H9 (cell line): ENCODE data around the gene C6orf62. TPM values are rescaled to one million over a fixed set of nuclear protein-coding genes. Genes with fewer than 3 reads are reported as not detected.
A peak's percentile ranks its signal among the peaks of the same experiment; 100 is the strongest.

Experiments
- DNase-seq: peaks from one replicate; pipeline ENCODE4 v3.0.0-alpha.2; 2017
- H2AFZ ChIP-seq: one replicate; pipeline ENCODE4 v1.6.1; 2013; ENCODE audit warnings: mild to moderate bottlenecking, low read length, control low read depth, moderate library complexity
- H2AK5ac ChIP-seq: 2 replicates; pipeline ENCODE4 v1.6.1; 2013; ENCODE audit warnings: low read length, control low read depth, mixed read lengths; ENCODE audit not compliant: insufficient read length
- H2BK120ac ChIP-seq: one replicate; pipeline ENCODE4 v1.6.1; 2013; ENCODE audit warnings: low read depth, mild to moderate bottlenecking, low read length, control low read depth, inconsistent platforms; ENCODE audit not compliant: poor library complexity, severe bottlenecking
- H2BK12ac ChIP-seq: 2 replicates; pipeline ENCODE4 v1.6.1; 2013; ENCODE audit warnings: low read length, control low read depth, mixed read lengths, low read depth; ENCODE audit not compliant: insufficient read length
- H2BK15ac ChIP-seq: 2 replicates; pipeline ENCODE4 v1.6.1; 2013; ENCODE audit warnings: low read depth, low read length, control low read depth
- H2BK20ac ChIP-seq: one replicate; pipeline ENCODE4 v1.6.1; 2013; ENCODE audit warnings: low read depth, mild to moderate bottlenecking, low read length, control low read depth, inconsistent platforms; ENCODE audit not compliant: poor library complexity, severe bottlenecking
- H2BK5ac ChIP-seq: 2 replicates; pipeline ENCODE4 v1.6.1; 2013; ENCODE audit warnings: low read length, control low read depth, mixed read lengths; ENCODE audit not compliant: insufficient read length
- H3K14ac ChIP-seq: 2 replicates; pipeline ENCODE4 v1.6.1; 2013; ENCODE audit warnings: low read length, control low read depth; ENCODE audit not compliant: insufficient read depth
- H3K18ac ChIP-seq: 2 replicates; pipeline ENCODE4 v1.6.1; 2013; ENCODE audit warnings: low read depth, mild to moderate bottlenecking, mixed read lengths, low read length, control low read depth; ENCODE audit not compliant: insufficient read length
- H3K23ac ChIP-seq: 2 replicates; pipeline ENCODE4 v1.6.1; 2013; ENCODE audit warnings: low read length, control low read depth, mixed read lengths, low read depth; ENCODE audit not compliant: insufficient read length
- H3K23me2 ChIP-seq: 2 replicates; pipeline ENCODE4 v1.6.1; 2013; ENCODE audit warnings: low read depth, mild to moderate bottlenecking, mixed read lengths, low read length, control low read depth; ENCODE audit not compliant: insufficient read length, poor library complexity, severe bottlenecking
- H3K27ac ChIP-seq: 2 replicates; pipeline ENCODE4 v1.5.1; 2013; ENCODE audit warnings: low read length, control low read depth, mixed read lengths, low read depth; ENCODE audit not compliant: insufficient read length
- H3K27me3 ChIP-seq: 2 replicates; pipeline ENCODE4 v1.6.1; 2013; ENCODE audit warnings: low read length, control low read depth, inconsistent platforms; ENCODE audit not compliant: insufficient read depth
- H3K4ac ChIP-seq: 2 replicates; pipeline ENCODE4 v1.6.1; 2013; ENCODE audit warnings: low read depth, mild to moderate bottlenecking, control low read depth, inconsistent platforms, low read length, moderate library complexity
- H3K4me1 ChIP-seq: 2 replicates; pipeline ENCODE4 v1.6.1; 2013; ENCODE audit warnings: low read length, control low read depth, inconsistent platforms; ENCODE audit not compliant: insufficient read depth
- H3K4me2 ChIP-seq: 2 replicates; pipeline ENCODE4 v1.6.1; 2013; ENCODE audit warnings: low read length, control low read depth, mixed read lengths; ENCODE audit not compliant: insufficient read length, insufficient read depth
- H3K56ac ChIP-seq: 2 replicates; pipeline ENCODE4 v1.6.1; 2013; ENCODE audit warnings: low read depth, mild to moderate bottlenecking, mixed read lengths, low read length, control low read depth; ENCODE audit not compliant: insufficient read length
- H3K79me1 ChIP-seq: 2 replicates; pipeline ENCODE4 v1.6.1; 2013; ENCODE audit warnings: low read depth, mild to moderate bottlenecking, moderate library complexity, low read length, control low read depth, inconsistent platforms; ENCODE audit not compliant: insufficient read depth, poor library complexity, severe bottlenecking
- H3K79me2 ChIP-seq: 2 replicates; pipeline ENCODE4 v1.6.1; 2013; ENCODE audit warnings: low read length, control low read depth, inconsistent platforms; ENCODE audit not compliant: insufficient read depth
- H3K9ac ChIP-seq: 2 replicates; pipeline ENCODE4 v1.6.1; 2013; ENCODE audit warnings: low read length, control low read depth, mixed read lengths; ENCODE audit not compliant: insufficient read length; ENCODE audit errors: extremely low read depth
- H3K9me3 ChIP-seq: one replicate; pipeline ENCODE4 v1.6.1; 2013; ENCODE audit warnings: low read depth, low read length, inconsistent platforms; ENCODE audit not compliant: control insufficient read depth
- H3T11ph ChIP-seq: one replicate; pipeline ENCODE4 v1.6.1; 2013; ENCODE audit warnings: mild to moderate bottlenecking, low read length, control low read depth, inconsistent platforms
- H4K20me1 ChIP-seq: one replicate; pipeline ENCODE4 v1.6.1; 2013; ENCODE audit not compliant: control insufficient read depth, insufficient read length, insufficient read depth
- H4K5ac ChIP-seq: 2 replicates; pipeline ENCODE4 v1.6.1; 2013; ENCODE audit warnings: low read depth, mild to moderate bottlenecking, mixed read lengths, low read length, control low read depth; ENCODE audit not compliant: insufficient read length
- H4K8ac ChIP-seq: replicated peaks from 2 replicates; pipeline ENCODE4 v1.6.1; 2013; ENCODE audit warnings: low read length, control low read depth, mixed read lengths, low read depth; ENCODE audit not compliant: insufficient read length
- H4K91ac ChIP-seq: 2 replicates; pipeline ENCODE4 v1.6.1; 2013; ENCODE audit warnings: low read depth, mild to moderate bottlenecking, moderate library complexity, mixed read lengths, low read length, control low read depth; ENCODE audit not compliant: insufficient read length
- H3K27ac Mint-ChIP-seq, 3 experiments: 2 replicates in 2 of 3; 3 replicates in 1 of 3; pipeline ENCODE4 v1.8.0; 2020 to 2021; ENCODE audit warnings: mixed read lengths in 3 of 3, mild to moderate bottlenecking in 1 of 3, moderate library complexity in 1 of 3
- H3K27me3 Mint-ChIP-seq: 2 replicates; pipeline ENCODE4 v1.8.0; 2021; ENCODE audit warnings: low read depth, mild to moderate bottlenecking, moderate library complexity, mixed read lengths
- H3K36me3 Mint-ChIP-seq, 3 experiments: 2 replicates in 2 of 3; 3 replicates in 1 of 3; pipeline ENCODE4 v1.8.0; 2020 to 2021; ENCODE audit warnings: low read depth in 3 of 3, mixed read lengths in 3 of 3; ENCODE audit not compliant: insufficient read depth in 1 of 3
- H3K4me1 Mint-ChIP-seq, 2 experiments: 2 replicates each; pipeline ENCODE4 v1.8.0; 2020; ENCODE audit warnings: mixed read lengths in 2 of 2
- H3K4me3 Mint-ChIP-seq, 2 experiments: 2 replicates in 1 of 2; 3 replicates in 1 of 2; pipeline ENCODE4 v1.8.0; 2020 to 2021; ENCODE audit warnings: mild to moderate bottlenecking in 2 of 2, mixed read lengths in 2 of 2, moderate library complexity in 1 of 2
- H3K9me3 Mint-ChIP-seq, 2 experiments: 2 replicates in 1 of 2; 3 replicates in 1 of 2; pipeline ENCODE4 v1.8.0; 2020; ENCODE audit warnings: mild to moderate bottlenecking in 2 of 2, mixed read lengths in 2 of 2, moderate library complexity in 1 of 2
- CTCF ChIP-seq: fragments of 200-600 bp; sonication (generic); conservative IDR thresholded peaks from 3 replicates; pipeline ENCODE4 v1.8.0; 2021; ENCODE audit warnings: antibody characterized with exemption, mild to moderate bottlenecking
- WGBS: extraction: QIAGEN DNeasy Blood & Tissue Kit; methylation state at CpG from one replicate; pipeline ENCODE4 v1.1.7; 2013; ENCODE audit warnings: missing lambda C conversion rate, low lambda C conversion rate, mixed read lengths; ENCODE audit not compliant: insufficient read length; ENCODE audit errors: extremely low coverage; 5-methylcytosine and 5-hydroxymethylcytosine counted together
- total RNA-seq: library from RNA; stranded (reverse); gene quantifications from 2 replicates; pipeline ENCODE4 v1.2.1, GENCODE V29; 2021

The C6orf62 gene
- total RNA-seq, 1 experiment from 2014 or later, result 125 TPM

GRCh38 chr6:24659561-24659960 lies 59.4 kb downstream of the C6orf62 start:
- no peaks in the 10 kb centered on the region for H3K27me3 ChIP-seq
- H3K27ac Mint-ChIP-seq, result peak overlapping the region; percentile 41 to 69 (median 66); a peak in 2 of 7 replicates
- H2BK15ac ChIP-seq, result no peak overlapping the region
- H3K23me2 ChIP-seq, result no peaks in the 10 kb centered on the region
- H3K4me2 ChIP-seq, result no peak overlapping the region
- no peak overlapping the region for H4K8ac ChIP-seq
- peaks cover 21 to 28% of the 10 kb centered on the region in 2 experiments for H3K4me1 Mint-ChIP-seq
- H3K18ac ChIP-seq, result no peak overlapping the region
- no peak overlapping the region for H3K9ac ChIP-seq
- no peak overlapping the region for H2BK5ac ChIP-seq
- H4K91ac ChIP-seq, result no peak overlapping the region
- peaks cover 6% of the 10 kb centered on the region; the same call in 1 of the 2 replicates for H3K4me1 ChIP-seq
- no peak overlapping the region for H3K4me3 Mint-ChIP-seq
- no peak for TF ChIP-seq CTCF
- H2BK120ac ChIP-seq, result no peak overlapping the region
- no CpG with 5 or more reads among the region's 1 CpG for WGBS
- H4K20me1 ChIP-seq, result no peaks in the 10 kb centered on the region
- H3K9me3 Mint-ChIP-seq, result no peaks in the 10 kb centered on the region
- H2AK5ac ChIP-seq, result no peak overlapping the region
- H3K4ac ChIP-seq, result no peak overlapping the region
- H2BK20ac ChIP-seq, result no peak overlapping the region
- H3K79me1 ChIP-seq, result no peaks in the 10 kb centered on the region
- H3K9me3 ChIP-seq, result no peaks in the 10 kb centered on the region
- no peak overlapping the region for H2BK12ac ChIP-seq
- no peak overlapping the region for H4K5ac ChIP-seq
- no peaks in the 10 kb centered on the region for H3K27me3 Mint-ChIP-seq
- no peaks in the 10 kb centered on the region; the same call in 1 of the 2 replicates for H3K79me2 ChIP-seq
- H3T11ph ChIP-seq, result no peak overlapping the region
- H3K23ac ChIP-seq, result no peak overlapping the region
- H3K36me3 Mint-ChIP-seq, result peaks cover 19 to 52% (median 52%) of the 10 kb centered on the region in 3 experiments; a peak in 6 of 7 replicates
- no peak overlapping the region for H3K27ac ChIP-seq
- no peak overlapping the region for H2AFZ ChIP-seq
- H3K56ac ChIP-seq, result no peak overlapping the region
- DNase-seq, result no peak
- H3K14ac ChIP-seq, result no peak overlapping the region
